ENCODE data around the gene TSPAN9.

Gene TSPAN9

DNA sequence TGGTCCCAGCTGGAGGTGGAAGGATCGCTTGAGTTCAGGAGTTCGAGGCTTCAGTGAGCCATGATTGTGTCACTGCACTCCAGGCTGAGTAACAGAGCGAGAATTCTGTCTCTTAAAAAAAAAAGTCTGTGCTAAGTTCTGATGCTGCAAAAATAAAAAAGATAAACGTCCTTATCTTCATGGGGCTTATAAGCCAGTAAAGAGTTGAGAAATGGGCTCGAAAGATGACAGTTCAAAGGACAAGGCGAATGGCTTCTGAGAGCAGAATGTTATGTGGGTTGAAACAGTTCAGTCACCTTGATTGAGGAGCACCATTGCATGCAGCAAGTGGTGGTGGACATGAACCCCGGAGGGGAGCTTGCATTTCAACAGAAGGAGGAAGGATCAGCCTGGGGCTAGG, 4.7 kb downstream of the TSPAN9 start:
- peaks cover 12% of the 10 kb centered on the region for H3K27me3 Mint-ChIP-seq (ENCODE audit: low read depth, poor library complexity)
- H3K9me3 Mint-ChIP-seq = peaks cover 9% of the 10 kb centered on the region
- no peak overlapping the region for H3K27ac Mint-ChIP-seq
- peaks cover 34% of the 10 kb centered on the region for H3K36me3 Mint-ChIP-seq (ENCODE audit: low read depth)
- TF ChIP-seq, protein P1, sequence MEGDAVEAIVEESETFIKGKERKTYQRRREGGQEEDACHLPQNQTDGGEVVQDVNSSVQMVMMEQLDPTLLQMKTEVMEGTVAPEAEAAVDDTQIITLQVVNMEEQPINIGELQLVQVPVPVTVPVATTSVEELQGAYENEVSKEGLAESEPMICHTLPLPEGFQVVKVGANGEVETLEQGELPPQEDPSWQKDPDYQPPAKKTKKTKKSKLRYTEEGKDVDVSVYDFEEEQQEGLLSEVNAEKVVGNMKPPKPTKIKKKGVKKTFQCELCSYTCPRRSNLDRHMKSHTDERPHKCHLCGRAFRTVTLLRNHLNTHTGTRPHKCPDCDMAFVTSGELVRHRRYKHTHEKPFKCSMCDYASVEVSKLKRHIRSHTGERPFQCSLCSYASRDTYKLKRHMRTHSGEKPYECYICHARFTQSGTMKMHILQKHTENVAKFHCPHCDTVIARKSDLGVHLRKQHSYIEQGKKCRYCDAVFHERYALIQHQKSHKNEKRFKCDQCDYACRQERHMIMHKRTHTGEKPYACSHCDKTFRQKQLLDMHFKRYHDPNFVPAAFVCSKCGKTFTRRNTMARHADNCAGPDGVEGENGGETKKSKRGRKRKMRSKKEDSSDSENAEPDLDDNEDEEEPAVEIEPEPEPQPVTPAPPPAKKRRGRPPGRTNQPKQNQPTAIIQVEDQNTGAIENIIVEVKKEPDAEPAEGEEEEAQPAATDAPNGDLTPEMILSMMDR (IDR thresholded peaks at IDR 0.05) = no peak
- DNase-seq = no peak
- no peak overlapping the region for H3K4me3 Mint-ChIP-seq
- H3K4me1 Mint-ChIP-seq = peaks cover 54% of the 10 kb centered on the region

DNA sequence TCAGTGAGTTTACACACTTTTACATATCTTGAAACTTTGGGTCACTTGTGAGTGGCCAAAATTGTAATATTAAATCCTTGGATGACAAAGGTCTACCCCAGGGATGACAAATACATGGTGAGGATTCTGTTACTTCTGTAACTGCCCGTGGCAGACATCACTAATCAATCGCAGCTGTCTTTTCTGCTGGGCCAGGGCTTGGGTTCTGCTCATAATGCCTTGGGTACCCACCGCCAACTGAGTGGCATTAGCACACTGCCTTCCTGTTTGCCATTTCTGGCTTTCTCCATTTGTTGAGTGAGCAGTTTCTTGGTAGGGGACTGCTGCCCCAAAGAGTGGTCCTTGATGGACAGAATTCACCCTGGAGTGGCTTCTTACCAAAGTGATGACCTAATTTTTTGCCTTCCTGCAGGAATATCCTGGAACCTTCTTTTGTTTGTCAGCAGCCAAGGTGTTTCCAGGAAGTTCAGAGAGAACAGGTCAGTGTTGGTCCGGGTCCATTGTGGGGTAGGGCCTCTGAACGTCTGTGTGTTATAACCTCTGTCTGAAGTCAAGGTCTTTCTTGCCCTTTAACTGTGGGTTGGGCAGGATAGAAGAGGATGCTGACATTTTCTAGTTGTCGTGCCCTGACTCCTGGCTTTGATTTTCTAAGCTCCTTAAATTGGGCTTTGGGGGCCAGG, 6.2 kb downstream of the TSPAN9 start:
- TF ChIP-seq, protein P1 (IDR thresholded peaks at IDR 0.05) = no peak
- DNase-seq = no peak
- H3K27ac Mint-ChIP-seq = peak overlapping the region; percentile 79
- H3K4me1 Mint-ChIP-seq = peaks cover 56% of the 10 kb centered on the region
- peaks cover 4% of the 10 kb centered on the region for H3K27me3 Mint-ChIP-seq (ENCODE audit: low read depth, poor library complexity)
- H3K9me3 Mint-ChIP-seq = peaks cover 9% of the 10 kb centered on the region
- no peak overlapping the region for H3K4me3 Mint-ChIP-seq
- H3K36me3 Mint-ChIP-seq (ENCODE audit: low read depth) = peaks cover 34% of the 10 kb centered on the region

DNA sequence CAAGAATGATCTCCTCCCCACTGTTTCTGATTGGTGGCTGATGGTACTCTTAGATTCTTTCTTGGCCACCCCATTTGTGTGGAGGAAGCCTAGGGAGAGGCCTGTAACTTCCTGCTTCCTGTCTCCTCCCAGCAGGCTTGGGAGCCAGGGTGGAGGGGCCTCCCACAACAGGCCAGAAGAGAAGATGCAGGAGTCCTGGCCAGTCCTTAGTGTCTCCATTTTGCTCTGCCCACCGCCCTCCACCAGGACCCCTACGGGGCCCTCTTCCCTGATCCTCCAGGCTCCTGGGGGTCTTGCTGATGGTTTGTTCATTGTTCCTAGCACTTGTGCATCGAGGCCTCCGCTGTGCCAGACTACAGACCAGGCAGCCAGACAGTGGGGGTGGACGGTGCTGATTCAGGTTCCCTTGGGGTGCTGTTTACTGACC, 6.8 kb downstream of the TSPAN9 start:
- H3K36me3 Mint-ChIP-seq (ENCODE audit: low read depth) = peaks cover 34% of the 10 kb centered on the region
- H3K4me1 Mint-ChIP-seq = peaks cover 57% of the 10 kb centered on the region
- TF ChIP-seq, protein P1 (IDR thresholded peaks at IDR 0.05) = no peak
- H3K4me3 Mint-ChIP-seq = peak overlapping the region; percentile 7
- H3K9me3 Mint-ChIP-seq = peaks cover 9% of the 10 kb centered on the region
- H3K27me3 Mint-ChIP-seq (ENCODE audit: low read depth, poor library complexity) = peaks cover 3% of the 10 kb centered on the region
- no peak for DNase-seq
- H3K27ac Mint-ChIP-seq = peak overlapping the region; percentile 79

DNA sequence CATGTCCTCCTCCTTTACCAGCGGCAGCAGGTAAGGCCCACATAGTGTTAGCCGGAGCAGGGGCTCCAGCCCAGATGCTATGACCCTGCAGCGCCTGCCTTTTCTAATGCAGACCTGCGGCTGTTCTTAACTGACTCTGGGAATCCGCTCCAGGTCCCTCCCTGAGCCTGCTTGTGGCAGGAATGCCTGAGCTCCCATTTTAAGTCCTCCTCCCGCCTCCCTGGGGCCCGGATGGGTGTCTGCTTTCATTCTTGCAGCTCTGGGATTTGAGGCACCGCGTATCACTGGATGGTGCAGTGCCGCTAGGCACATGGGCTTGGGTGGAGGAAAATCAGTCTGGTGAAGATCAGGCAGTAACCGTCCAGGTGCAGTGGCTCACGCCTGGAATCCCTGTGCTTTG, 7.6 kb downstream of the TSPAN9 start:
- Mint-ChIP-seq H3K4me3 (peak overlapping the region; percentile 7), H3K27ac (peak overlapping the region; percentile 79), H3K4me1 (peaks cover 57% of the 10 kb centered on the region), H3K36me3 (ENCODE audit: low read depth) (peaks cover 34% of the 10 kb centered on the region), H3K27me3 (ENCODE audit: low read depth, poor library complexity) (peaks cover 3% of the 10 kb centered on the region), H3K9me3 (peaks cover 9% of the 10 kb centered on the region)
- TF ChIP-seq, protein P1 (IDR thresholded peaks at IDR 0.05) = no peak
- DNase-seq = peak; percentile 36

DNA sequence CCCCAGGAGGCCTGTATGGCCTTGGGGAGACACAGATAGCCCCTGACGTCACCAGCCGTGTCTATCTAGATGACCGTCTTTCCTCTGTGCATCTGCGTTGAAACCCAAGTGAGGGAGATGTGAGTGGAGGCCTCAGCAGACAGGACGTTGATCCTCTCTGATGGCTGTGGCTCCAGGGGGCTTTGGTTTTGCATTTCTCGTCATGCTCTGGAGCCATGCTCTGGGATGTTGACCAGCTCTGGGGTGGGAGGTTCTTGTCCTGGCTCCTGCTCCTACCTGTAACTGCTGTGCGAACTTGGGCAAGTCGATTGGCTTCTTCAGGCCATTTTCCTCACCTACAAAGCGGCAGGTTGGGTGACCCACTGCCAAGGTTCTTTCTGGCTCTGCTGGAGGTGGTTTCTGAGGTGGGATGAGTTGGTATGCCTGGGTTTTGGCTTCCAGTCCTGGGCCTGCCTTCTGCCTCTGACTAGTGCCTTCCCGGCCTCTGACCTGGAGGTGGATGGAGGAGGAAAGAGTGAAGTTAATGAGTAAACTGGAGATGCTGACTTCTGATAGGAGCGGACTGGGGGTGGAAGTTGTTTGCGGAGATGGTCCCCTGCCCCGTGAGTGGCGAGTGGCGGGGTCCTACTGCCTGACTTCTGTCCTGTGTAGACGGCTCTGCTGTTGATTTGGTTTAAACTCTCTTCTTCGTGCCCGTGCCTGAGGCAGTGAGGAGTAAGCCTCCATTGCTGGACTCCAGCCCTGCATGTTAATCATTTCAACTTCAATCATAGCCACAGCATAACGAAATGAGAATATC, 8.4 kb downstream of the TSPAN9 start:
- H3K9me3 Mint-ChIP-seq = peaks cover 9% of the 10 kb centered on the region
- TF ChIP-seq, protein P1 (IDR thresholded peaks at IDR 0.05) = no peak
- no peak overlapping the region for H3K4me3 Mint-ChIP-seq
- peak overlapping the region; percentile 64 for H3K27ac Mint-ChIP-seq
- no peak for DNase-seq
- H3K27me3 Mint-ChIP-seq (ENCODE audit: low read depth, poor library complexity) = peaks cover 3% of the 10 kb centered on the region
- peaks cover 34% of the 10 kb centered on the region for H3K36me3 Mint-ChIP-seq (ENCODE audit: low read depth)
- peaks cover 59% of the 10 kb centered on the region for H3K4me1 Mint-ChIP-seq
